Lung (tissue), 12 donors: ENCODE data around the gene VGLL4. TPM values are rescaled to one million over a fixed set of nuclear protein-coding genes. Genes with fewer than 3 reads are reported as not detected.

Experiments used
- ATAC-seq: fragments of 200-7000 bp; cut with Tn5 transposase; one replicate; pipeline ENCODE4 v1.9.1; 2020; ENCODE audit warnings: moderate number of reproducible peaks; ENCODE audit not compliant: insufficient read depth, low FRiP score
- DNase-seq, 3 donors: peaks; one replicate each; pipeline ENCODE4 v3.0.0-alpha.2; 2013 to 2017
- H3K27ac ChIP-seq, 2 donors: one replicate each; pipeline ENCODE4 v1.5.1; 2013; ENCODE audit warnings: mild to moderate bottlenecking in 2 of 2, moderate library complexity in 2 of 2, control low read depth in 1 of 2, inconsistent platforms in 1 of 2, low read depth in 1 of 2, low read length in 1 of 2
- H3K27me3 ChIP-seq, 3 donors: one replicate each; pipeline ENCODE4 v1.5.1; 2013; ENCODE audit warnings: low read length in 2 of 3; ENCODE audit not compliant: control insufficient read depth in 3 of 3, insufficient read depth in 3 of 3
- H3K36me3 ChIP-seq, 4 donors: one replicate each; pipeline ENCODE4 v1.5.1; 2013; ENCODE audit warnings: low read length in 4 of 4, mild to moderate bottlenecking in 1 of 4, moderate library complexity in 1 of 4; ENCODE audit not compliant: control insufficient read depth in 4 of 4, insufficient read depth in 4 of 4
- H3K4me1 ChIP-seq, 5 donors: one replicate each; pipeline ENCODE4 v1.5.1; 2013; ENCODE audit warnings: low read length in 5 of 5, mild to moderate bottlenecking in 2 of 5, moderate library complexity in 1 of 5; ENCODE audit not compliant: control insufficient read depth in 5 of 5, insufficient read depth in 5 of 5
- H3K4me3 ChIP-seq: one replicate; pipeline ENCODE4 v1.5.1; 2013; ENCODE audit warnings: mild to moderate bottlenecking, control low read depth, moderate library complexity
- H3K9ac ChIP-seq, 2 donors: one replicate each; pipeline ENCODE4 v1.5.1; 2013; ENCODE audit warnings: low read length in 2 of 2, control low read depth in 1 of 2; ENCODE audit not compliant: insufficient read depth in 1 of 2
- H3K9me3 ChIP-seq, 4 donors: one replicate each; pipeline ENCODE4 v1.5.1; 2013; ENCODE audit warnings: low read length in 3 of 4, mild to moderate bottlenecking in 1 of 4, moderate library complexity in 1 of 4; ENCODE audit not compliant: control insufficient read depth in 4 of 4, insufficient read depth in 3 of 4
- CTCF ChIP-seq: IDR thresholded peaks from 2 replicates; pipeline ENCODE4 v1.5.1; 2012; ENCODE audit warnings: mild to moderate bottlenecking; ENCODE audit errors: control extremely low read depth, extremely low read depth
- WGBS, 2 donors: extraction: QIAGEN DNeasy Blood & Tissue Kit; methylation state at CpG; one replicate each; pipeline ENCODE4 v1.1.7; 2013; 5-methylcytosine and 5-hydroxymethylcytosine counted together
- polyA plus RNA-seq, 2 donors: library from polyadenylated mRNA; stranded (reverse); fragments of 200-250 nt; gene quantifications; one replicate each; pipeline ENCODE4 v1.2.1, GENCODE V29; 2013
- total RNA-seq, 2 donors: library from RNA; depleted of rRNA in 1 of 2; stranded (reverse); fragments of >200 nt in 1 of 2; gene quantifications; one replicate each; pipeline ENCODE4 v1.2.1, GENCODE V29; 2014 to 2021
- donor health status: control.
- donor health status: control.
- donor health status: Bipolar disorder and iron deficiency.
- donor health status: healthy.
- donor health status: DM: yes; HTN: yes; CAD: no.

Gene VGLL4
- total and polyA plus RNA-seq, 4 donors: 30.5 to 94.1 (median 39.3) TPM

GRCh38 chr3:11613851-11614487, 29.7 kb downstream of the VGLL4 start:
- no peaks in the 10 kb centered on the region for H3K27me3 ChIP-seq
- no peak overlapping the region for H3K9ac ChIP-seq
- no peak overlapping the region for H3K4me3 ChIP-seq
- WGBS, 2 donors: 71 to 85% methylated on average over 19 of the region's 19 CpGs
- DNase-seq (peak; percentile 32 to 78 (median 59)), ATAC-seq (peak; percentile 37)
- peaks cover 0 to 1% (median 0%) of the 10 kb centered on the region in 4 donors for H3K9me3 ChIP-seq
- peaks cover 0 to 2% (median 0%) of the 10 kb centered on the region in 4 donors for H3K36me3 ChIP-seq
- H3K27ac ChIP-seq: no peak overlapping the region
- TF ChIP-seq CTCF: no peak
- peaks cover 24 to 79% (median 47%) of the 10 kb centered on the region in 5 donors for H3K4me1 ChIP-seq

GRCh38 chr3:11613319-11613718, 30.4 kb downstream of the VGLL4 start:
- WGBS, 2 donors: 80 to 89% methylated on average over 8 of the region's 8 CpGs
- ATAC-seq: no peak
- H3K4me1 ChIP-seq: peaks cover 24 to 79% (median 44%) of the 10 kb centered on the region in 5 donors

GRCh38 chr3:11612515-11613188, 31.1 kb downstream of the VGLL4 start:
- no peak overlapping the region for H3K27ac ChIP-seq
- no peak for DNase-seq
- no peak for TF ChIP-seq CTCF
- peaks cover 0 to 2% (median 0%) of the 10 kb centered on the region in 4 donors for H3K36me3 ChIP-seq
- 78 to 85% methylated on average over 9 of the region's 9 CpGs for whole genome bisulfite sequencing, 2 donors
- H3K9ac ChIP-seq: peak overlapping the region in 1 of 2 donors; percentile 26
- H3K4me1 ChIP-seq: peaks cover 24 to 82% (median 50%) of the 10 kb centered on the region in 5 donors
- H3K4me3 ChIP-seq: no peak overlapping the region
- H3K27me3 ChIP-seq: no peaks in the 10 kb centered on the region
- H3K9me3 ChIP-seq: peaks cover 0 to 1% (median 0%) of the 10 kb centered on the region in 4 donors
- no peak for ATAC-seq

More at GRCh38 chr3:11613319-11613718, 30.4 kb downstream of the VGLL4 start:
- no peak for DNase-seq
- H3K9me3 ChIP-seq: peaks cover 0 to 1% (median 0%) of the 10 kb centered on the region in 4 donors
- no peak overlapping the region for H3K27ac ChIP-seq
- H3K27me3 ChIP-seq: no peaks in the 10 kb centered on the region
- no peak for TF ChIP-seq CTCF
- H3K36me3 ChIP-seq: peaks cover 0 to 2% (median 0%) of the 10 kb centered on the region in 4 donors
- H3K4me3 ChIP-seq: no peak overlapping the region
- H3K9ac ChIP-seq: no peak overlapping the region
